Epithelial cell of prostate (primary cell): ENCODE results near the gene ADAR.

Experiments
- DNase-seq: peaks from one replicate; pipeline ENCODE4 v3.0.0-alpha.2; 2011; ENCODE audit warnings: low read depth, low spot score
- H3K27ac ChIP-seq: fragments of 450-650 bp; 2 replicates; pipeline ENCODE4 v1.5.1; 2017; ENCODE audit warnings: mild to moderate bottlenecking

The ADAR gene

DNA sequence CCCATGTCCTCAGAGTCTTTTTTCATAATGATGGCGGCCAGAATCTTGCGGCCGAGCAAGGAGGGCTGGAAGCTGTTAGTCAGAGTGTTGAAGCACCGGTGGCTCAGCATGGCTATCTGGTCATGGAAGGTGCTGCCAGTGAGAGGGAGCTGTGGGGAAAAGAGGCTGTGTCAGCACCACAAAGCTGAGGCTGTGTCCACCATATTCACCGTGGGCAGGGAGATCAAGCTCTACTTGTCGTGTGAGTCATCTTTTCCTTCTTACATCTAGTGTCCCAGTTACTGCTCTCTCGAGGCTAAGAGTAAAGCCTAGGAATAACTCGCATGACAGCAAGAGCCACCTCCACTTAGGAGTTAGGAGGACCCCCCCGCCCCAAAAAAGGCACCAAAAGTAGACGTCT is 18.2 kb downstream of the ADAR start:
- DNase-seq, result no peak
- no peak overlapping the region for H3K27ac ChIP-seq

DNA sequence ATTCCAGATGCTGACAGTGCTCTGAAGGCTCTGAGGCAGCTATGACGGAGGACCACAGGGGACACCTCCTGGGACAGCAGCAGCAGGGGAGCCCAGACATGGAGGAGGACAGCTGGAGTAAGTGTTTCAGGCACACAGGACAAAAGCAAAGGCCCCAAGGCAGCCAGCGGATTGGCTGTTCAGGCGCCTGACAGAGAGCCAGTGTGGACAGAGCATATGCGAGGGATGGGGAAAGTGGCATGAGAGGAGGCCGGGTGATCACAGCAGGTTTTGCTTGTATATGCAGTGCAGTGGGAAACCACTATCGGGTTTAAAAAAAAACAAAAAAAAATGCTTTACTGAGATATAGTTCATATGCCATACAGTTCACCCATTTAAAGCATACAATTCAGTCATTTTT is 21.3 kb downstream of the ADAR start:
- H3K27ac ChIP-seq, result no peak overlapping the region

DNA sequence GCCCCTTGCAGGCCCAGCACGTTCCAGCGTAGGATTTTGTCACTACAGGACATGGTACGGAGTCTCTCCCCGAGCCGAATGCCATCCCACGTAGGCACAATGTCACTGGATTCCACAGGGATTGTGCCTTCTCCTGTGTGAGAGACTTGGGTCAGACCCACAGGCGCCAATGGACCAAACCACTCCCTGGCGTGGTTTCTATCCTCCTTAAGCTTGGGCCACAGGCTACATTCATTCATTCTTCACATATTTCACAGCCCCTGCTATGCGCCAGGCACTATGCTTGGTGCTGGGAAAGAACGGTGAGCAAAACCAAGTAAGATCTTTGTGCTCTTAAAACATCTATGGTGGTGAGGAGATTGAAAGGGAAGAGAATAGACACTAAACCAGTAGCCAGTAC is 21.8 kb downstream of the ADAR start:
- H3K27ac ChIP-seq, result no peak overlapping the region
- DNase-seq, result no peak

More for the DNA sequence above, 21.3 kb downstream of the ADAR start:
- no peak for DNase-seq

DNA sequence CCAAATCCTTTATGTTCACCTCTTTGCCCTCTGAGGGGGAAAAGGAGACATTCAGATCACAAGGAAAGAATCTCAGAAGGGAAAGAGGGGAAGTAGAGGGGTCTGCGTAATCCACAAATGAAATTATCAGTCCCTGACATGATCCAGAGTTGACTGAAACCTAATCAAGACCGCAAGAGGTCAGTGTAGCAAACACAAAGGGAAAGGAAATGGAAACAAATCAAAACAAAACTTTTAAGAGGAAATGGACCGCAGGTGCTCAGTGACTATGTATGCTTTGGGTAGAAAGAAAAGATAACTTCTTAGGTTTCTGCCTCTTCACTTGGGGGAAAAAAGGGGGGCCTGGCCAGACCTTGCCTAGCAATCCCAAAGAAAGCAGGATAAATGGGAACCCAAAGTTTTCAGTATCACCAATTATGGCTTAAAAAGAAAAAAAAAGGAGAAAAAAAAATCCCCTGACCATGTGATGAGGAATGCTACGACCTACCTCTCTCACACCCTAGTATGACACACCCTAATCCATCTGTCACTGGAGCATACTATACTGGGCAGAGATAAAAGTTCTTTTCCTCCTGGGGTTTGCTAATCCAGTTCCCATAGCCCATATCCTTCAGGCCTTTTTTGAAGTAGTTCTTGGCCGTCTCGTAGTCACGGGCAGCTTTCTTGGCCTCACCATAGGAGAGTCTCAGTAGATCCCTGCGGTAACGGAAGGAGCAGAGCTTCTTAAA is 23.6 kb downstream of the ADAR start:
- H3K27ac ChIP-seq, result no peak overlapping the region
- DNase-seq, result no peak

DNA sequence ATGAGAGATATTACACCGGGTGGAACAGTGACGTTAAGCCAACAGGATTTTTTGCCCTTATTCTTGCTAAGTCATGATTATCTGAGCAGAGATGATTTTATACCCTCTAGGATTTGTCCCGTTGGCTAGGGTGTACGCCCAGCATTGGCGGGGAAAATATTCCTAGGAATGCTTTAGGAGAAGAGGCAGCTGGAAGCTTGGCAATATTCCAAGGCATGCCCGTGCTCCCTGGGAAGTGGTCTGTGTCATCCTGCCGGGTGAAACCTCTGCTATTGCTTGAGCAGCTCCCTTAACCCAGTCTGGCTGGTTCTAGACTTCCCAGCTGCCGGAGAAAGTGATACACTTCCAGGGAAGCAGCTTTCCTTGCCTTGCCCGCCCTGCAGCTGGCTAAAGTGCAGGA is 24.2 kb downstream of the ADAR start:
- no peak for DNase-seq
- H3K27ac ChIP-seq, result no peak overlapping the region

DNA sequence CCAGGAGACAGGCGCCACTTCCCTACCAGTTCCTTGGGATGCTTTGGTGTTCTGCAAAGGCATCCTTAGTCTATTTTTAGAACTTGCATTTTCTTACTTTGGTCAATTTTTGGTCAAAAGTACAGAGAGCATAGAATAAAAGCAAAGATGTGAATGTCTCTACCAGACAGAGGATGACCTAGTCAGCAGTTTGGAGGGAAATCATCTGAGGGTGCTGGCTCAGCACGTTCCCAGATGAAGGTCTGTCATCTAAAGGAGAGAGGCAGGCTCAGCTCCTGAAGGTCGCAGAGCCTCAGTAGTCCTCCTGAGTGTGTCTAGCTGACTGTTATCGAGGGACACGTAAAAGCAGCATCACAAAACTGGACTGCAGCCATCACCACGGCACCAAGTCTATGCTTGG is 25.1 kb downstream of the ADAR start:
- no peak overlapping the region for H3K27ac ChIP-seq

DNA sequence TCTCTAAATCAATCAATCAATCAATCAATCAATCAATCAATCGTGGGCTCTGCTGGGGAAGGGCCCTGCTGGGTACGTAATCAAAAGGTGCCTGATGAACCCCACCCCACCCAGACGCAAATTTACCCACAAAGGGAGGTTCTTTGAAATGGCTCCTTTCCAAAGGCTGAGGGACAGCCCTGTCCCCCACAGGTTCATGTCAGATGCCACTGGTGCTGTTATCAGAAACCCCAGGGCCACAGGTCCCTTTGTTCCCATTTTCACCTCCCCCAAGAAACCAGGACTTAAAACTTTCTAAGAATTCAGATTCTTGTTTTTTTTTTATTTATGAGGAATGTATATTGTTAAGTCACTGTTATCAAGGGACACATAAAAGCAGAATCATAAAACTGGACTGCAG is 26.2 kb downstream of the ADAR start:
- DNase-seq, result no peak
- H3K27ac ChIP-seq, result no peak overlapping the region

More for the DNA sequence above, 25.1 kb downstream of the ADAR start:
- no peak for DNase-seq

DNA sequence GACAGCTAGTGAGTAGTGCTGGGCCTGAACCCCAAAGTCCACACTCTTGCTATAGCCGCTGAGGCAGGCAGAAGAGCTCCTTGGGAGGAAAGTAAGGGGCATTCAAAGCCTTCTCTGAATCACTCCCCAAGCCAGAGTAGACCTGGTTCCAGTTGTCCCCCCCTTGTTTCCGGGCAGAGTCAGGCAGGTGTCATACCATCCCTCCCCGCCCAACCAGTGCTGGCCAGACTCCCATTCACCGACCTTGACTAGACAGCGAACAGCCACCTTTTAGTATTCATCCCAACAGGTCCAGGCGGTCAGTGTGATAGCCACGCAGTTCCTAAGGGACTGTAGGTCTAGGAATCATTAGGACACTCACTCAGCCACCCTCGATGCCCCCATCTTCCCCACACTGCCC is 28.6 kb downstream of the ADAR start:
- H3K27ac ChIP-seq, result no peak overlapping the region
- DNase-seq, result no peak

DNA sequence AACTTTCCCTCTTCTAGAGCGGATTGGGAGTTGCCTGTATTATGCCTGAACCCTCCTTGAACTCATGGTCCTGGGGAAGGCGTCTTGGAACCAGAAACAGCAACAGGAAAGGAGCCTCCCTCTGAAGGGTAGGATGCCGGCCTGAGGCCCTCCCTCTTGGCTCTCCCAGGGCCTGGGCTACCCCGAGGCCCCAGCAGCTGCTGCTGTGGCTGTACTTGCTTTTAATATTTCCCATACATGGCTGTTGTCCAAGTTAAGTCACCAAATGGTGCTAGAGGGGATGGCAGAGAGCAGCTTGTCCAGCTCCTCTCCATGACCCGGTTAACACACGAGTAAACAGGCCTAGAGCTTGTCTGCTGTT is 29.9 kb downstream of the ADAR start:
- no peak for DNase-seq
- no peak overlapping the region for H3K27ac ChIP-seq

DNA sequence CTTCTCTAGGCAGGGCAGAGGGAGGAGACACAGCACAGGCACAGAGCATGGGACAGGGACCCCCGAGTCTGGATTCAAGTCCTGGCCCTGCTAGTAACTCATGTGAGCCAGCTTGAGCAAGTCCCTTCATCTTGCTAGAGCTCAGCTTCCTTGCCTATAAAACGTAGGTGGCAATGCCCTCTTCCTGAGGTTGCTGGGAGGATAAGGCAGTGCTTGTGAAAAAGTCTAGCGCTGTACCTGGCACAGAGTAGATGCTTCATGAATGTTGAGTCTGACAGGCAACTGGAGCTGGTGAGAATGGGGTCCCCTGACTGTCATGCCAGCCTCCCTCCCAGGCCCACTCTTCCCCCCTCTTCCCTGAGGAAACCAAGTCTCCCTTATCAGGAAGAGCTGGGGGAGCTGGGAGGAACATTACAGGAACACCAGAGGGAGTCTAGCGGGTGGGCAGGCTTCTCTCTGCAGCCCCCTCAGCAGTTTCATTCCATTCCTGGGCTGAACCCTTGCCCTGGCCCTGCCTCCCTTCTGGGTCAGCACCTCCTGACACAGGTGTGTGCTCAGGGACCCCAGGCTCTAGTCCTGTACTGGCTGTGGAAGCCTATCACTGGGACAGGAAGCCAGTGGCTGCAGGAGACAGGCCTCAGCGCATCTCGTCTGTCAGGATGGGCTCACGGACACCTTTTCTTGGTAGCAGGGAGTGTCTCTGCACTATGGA is 30.5 kb downstream of the ADAR start:
- no peak overlapping the region for H3K27ac ChIP-seq
- DNase-seq, result no peak

DNA sequence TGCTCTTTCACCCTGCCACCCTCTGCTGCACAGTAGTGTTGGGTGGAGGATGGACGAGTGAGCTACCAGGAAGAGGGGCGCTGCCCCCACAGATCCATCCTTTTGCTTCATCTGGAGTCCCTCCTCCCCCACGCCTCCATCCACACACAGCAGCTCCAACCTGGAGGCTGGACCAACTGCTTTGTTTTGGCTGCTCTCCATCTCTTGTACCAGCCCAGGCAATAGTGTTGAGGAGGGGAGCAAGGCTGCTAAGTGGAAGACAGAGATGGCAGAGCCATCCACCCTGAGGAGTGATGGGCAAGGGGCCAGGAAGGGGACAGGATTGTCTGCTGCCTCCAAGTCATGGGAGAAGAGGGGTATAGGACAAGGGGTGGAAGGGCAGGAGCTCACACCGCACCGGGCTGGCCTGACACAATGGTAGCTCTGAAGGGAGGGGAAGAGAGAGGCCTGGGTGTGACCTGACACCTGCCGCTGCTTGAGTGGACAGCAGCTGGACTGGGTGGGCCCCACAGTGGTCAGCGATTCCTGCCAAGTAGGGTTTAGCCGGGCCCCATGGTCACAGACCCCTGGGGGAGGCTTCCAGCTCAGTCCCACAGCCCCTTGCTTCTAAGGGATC is 31.9 kb downstream of the ADAR start:
- no peak for DNase-seq
- no peak overlapping the region for H3K27ac ChIP-seq

DNA sequence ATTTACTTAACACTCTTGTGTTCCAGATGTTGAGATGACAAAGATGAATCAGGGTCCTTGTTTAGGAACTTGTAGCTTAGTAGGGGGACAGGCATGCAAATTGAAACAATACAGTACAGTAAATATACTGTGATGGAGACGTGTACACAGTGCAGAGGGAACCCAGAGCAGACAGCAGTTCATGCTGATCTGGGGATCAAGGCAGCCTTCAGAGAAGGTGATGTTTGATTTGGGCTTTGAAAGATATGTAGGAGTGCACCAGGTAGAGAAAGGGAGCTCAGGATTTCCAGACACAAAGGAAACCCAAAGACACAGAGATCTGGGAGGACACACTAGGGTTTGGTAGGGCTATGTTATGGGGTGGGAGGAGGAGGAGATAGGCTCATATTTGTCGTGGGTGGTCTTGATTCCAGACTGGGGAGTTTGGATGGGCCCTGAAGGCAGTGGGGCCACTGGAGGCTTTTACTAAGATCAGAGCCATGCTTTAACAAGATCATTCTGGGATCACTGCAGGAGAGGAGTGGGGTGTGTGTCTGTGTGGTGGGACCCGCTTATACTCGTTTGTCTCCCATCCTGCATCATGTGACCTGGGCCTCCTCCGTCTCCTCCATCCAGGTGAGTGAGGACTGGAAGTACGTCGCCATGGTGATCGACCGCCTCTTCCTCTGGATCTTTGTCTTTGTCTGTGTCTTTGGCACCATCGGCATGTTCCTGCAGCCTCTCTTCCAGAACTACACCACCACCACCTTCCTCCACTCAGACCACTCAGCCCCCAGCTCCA is 32.6 kb downstream of the ADAR start:
- no peak overlapping the region for H3K27ac ChIP-seq
- no peak for DNase-seq

DNA sequence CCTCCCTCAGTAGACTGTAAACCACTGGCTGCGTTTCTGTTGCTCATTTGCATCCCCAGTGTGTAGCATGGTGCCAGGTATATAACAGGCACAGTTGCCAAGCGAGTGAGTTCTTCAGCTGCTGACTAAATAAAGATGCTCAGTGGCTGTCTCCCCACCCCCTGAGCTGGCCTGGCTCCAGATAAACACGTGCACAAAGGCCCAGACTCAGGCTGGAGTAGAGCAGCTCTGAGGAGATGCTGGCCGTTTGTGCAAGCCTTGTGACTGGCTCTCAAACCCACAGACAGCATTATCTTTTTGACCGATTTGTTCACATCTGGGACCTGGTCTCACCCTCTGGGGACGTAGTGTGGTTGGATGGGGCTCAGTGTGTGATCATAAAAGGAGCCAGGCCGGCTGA is 33.3 kb downstream of the ADAR start:
- no peak for DNase-seq
- H3K27ac ChIP-seq, result no peak overlapping the region

DNA sequence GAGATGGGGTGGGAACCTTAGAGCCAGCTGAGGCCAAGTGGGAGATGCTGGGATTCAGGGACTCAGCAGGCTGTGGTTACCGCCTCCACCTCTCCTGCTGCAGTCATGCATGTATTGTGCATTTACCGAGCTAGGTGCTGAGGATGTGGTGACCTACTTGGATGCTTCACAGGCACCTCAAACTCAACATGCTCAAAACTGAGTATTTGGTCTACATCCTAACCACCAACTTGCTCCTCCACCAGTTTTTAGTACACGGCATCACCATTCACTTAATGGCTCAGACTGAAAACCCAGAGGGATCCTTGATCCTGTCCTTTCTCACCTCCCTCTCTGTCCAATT is 34.8 kb downstream of the ADAR start:
- H3K27ac ChIP-seq, result no peak overlapping the region
- no peak for DNase-seq

DNA sequence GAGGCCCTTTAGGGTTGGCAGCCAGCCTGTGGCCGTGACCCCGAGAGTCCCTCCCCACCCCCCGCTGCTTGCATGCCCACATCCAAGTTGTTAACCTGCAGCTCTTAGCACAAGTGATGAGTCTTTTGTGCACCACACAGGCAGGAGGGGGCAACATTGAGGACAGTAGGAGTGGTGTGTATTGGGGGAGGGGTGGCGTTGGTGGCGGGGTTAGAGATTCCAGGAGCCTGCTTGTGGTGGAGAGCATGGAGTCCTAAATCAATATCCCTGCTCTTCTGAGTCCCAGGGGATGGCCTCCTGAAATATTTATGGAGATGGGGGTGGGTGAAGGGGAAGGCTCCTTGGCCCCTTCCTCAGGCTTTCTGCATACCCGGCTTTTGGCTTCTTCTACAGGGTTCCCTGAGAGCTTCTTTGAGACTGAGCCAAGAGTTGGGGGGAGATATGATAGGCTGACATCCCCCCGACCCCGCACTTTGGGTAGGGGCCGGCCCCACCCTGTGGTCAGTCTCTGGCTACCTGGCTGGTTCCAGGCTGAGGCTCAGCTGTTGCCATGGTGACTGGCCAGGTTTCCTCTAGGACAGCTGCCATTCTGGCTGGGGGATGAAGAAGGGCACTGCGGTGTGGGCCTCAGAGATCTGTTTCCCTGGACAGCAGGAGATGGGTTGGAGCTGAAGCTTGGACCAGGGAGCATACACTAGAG is 35.4 kb downstream of the ADAR start:
- no peak for DNase-seq
- H3K27ac ChIP-seq, result no peak overlapping the region

DNA sequence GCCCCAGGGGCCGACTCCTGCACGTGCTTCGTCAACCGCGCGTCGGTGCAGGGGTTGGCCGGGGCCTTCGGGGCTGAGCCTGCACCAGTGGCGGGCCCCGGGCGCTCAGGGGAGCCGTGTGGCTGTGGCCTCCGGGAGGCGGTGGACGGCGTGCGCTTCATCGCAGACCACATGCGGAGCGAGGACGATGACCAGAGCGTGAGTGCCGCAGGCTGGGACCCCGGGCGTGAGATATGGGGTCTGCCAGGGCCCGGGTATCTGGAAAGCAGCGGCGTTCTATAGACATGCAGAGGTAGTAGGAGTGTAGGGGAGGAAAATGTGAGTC is 36.1 kb downstream of the ADAR start:
- H3K27ac ChIP-seq, result no peak overlapping the region
- DNase-seq, result no peak

DNA sequence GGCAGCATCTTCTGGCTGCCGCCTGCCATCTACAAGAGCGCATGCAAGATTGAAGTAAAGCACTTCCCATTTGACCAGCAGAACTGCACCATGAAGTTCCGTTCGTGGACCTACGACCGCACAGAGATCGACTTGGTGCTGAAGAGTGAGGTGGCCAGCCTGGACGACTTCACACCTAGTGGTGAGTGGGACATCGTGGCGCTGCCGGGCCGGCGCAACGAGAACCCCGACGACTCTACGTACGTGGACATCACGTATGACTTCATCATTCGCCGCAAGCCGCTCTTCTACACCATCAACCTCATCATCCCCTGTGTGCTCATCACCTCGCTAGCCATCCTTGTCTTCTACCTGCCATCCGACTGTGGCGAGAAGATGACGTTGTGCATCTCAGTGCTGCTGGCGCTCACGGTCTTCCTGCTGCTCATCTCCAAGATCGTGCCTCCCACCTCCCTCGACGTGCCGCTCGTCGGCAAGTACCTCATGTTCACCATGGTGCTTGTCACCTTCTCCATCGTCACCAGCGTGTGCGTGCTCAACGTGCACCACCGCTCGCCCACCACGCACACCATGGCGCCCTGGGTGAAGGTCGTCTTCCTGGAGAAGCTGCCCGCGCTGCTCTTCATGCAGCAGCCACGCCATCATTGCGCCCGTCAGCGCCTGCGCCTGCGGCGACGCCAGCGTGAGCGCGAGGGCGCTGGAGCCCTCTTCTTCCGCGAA is 36.6 kb downstream of the ADAR start:
- no peak for DNase-seq
- H3K27ac ChIP-seq, result no peak overlapping the region

DNA sequence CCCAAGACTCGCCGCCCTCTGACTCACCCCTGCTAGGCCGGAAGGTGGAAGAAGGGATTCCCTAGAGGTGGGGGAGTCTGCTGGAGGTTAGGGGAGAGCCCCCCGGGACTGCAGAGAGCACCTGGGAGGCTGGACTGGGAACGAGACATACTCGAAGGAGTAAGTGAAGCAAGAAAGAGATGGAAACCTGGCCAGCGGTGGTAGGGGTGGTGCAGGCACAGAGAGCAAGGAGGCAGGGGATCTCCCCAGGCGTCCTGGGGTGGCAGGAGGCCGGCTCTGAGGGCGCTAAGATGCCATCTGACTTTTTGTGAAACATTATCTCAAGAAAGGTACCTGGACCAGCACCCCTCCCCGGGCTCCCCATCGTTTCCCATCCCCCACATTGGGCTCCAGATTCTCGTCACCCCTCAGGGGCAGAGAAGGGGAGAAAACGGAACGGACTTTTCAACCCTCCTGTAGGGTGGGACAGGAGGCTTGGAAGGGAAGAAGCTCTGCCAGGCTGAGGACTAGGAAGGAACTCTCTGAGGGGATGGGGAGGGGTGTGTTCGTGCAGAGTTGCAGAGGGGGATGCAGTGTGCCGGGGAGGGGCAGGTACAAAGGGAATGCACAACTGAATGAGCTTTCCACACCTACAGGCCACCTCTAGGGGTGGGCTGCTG is 39.7 kb downstream of the ADAR start:
- no peak for DNase-seq
- no peak overlapping the region for H3K27ac ChIP-seq

DNA sequence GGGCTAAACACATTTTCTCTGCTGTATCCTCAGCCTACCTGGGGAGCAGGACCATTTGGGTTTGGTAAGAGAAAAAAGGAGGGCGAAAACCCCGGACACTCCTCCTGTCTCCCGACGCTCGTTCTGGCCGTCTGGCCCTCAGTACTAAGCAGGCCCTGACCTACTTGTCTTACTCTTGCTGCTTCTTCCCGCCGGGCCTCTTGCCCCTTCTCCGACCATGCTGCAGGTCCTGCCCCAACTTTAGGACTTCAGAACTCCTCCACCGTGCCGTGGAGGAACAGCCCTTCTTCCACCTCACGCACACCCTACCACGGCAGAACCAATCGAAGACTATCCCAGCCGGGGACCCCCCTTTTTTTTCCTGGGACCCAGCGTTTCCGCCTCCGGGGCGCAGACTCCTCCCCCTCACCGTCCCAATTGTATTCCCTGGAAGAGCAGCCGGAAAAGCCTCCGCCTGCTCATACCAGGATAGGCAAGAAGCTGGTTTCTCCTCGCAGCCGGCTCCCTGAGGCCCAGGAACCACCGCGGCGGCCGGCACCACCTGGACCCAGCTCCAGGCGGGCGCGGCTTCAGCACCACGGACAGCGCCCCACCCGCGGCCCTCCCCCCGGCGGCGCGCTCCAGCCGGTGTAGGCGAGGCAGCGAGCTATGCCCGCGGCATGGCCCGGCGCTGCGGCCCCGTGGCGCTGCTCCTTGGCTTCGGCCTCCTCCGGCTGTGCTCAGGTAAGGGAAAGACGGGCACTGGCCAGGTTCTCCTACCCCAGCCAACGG is 40.4 kb downstream of the ADAR start, which contains the start of gene CHRNB2:
TSS of gene CHRNB2 (plus strand) at position 393 of the 771 bp plus-strand sequence. CDS start at position 660, 267 bp downstream.
- H3K27ac ChIP-seq, result no peak within 1 kb of the TSS
- no peak for DNase-seq
